Activated CD4-positive, alpha-beta memory T cell treated with anti-CD3 and anti-CD28 coated beads, Interleukin-2, amount 10 ng/mL, durations not matched to agents 7 days and 5 days (primary cell): ENCODE data around the gene MARF1. TPM values are rescaled to one million over a fixed set of nuclear protein-coding genes. Genes with fewer than 3 reads are reported as not detected.
"Not testable (repeated sequence)": the region's sequence is repeated elsewhere in the genome, so short reads cannot be mapped to it uniquely, and the experiment has no call there.

Experiments used
- CTCF ChIA-PET: fragments of 350-600 bp; sonication (Branson Sonifier 250); formaldehyde crosslinking; loops from one replicate; lab custom pipeline; 2021; ENCODE audit warnings: antibody characterized with exemption, inconsistent platforms; lab: Charles Lee
- POLR2A ChIA-PET: fragments of 350-600 bp; sonication (Branson Sonifier 250); formaldehyde crosslinking; loops from one replicate; lab custom pipeline; 2021; ENCODE audit warnings: antibody characterized with exemption; lab: Charles Lee
- DNase-seq: peaks from one replicate; pipeline ENCODE4 v3.0.0-alpha.2; 2020
- H3K27ac Mint-ChIP-seq: one replicate; pipeline ENCODE4 v1.8.0; 2021; ENCODE audit warnings: mild to moderate bottlenecking, mixed read lengths
- H3K27me3 Mint-ChIP-seq: one replicate; pipeline ENCODE4 v1.8.0; 2021; ENCODE audit warnings: mixed read lengths
- H3K36me3 Mint-ChIP-seq: one replicate; pipeline ENCODE4 v1.8.0; 2021; ENCODE audit warnings: low read depth, mixed read lengths
- H3K4me1 Mint-ChIP-seq: one replicate; pipeline ENCODE4 v1.8.0; 2021; ENCODE audit warnings: mixed read lengths
- H3K4me3 Mint-ChIP-seq: one replicate; pipeline ENCODE4 v1.8.0; 2021; ENCODE audit warnings: mild to moderate bottlenecking, mixed read lengths
- H3K9me3 Mint-ChIP-seq: one replicate; pipeline ENCODE4 v1.8.0; 2021; ENCODE audit warnings: mixed read lengths
- total RNA-seq, 2 experiments: library from RNA; stranded (reverse); gene quantifications; one replicate each; pipeline ENCODE4 v1.2.3, GENCODE V29; 2021

The MARF1 gene
- total RNA-seq, 2 experiments from 2014 or later = 85.4 to 85.5 TPM

GRCh38 chr16:15616475-15617165 is 26.3 kb downstream of the MARF1 start:
- no peaks in the 10 kb centered on the region for H3K4me1 Mint-ChIP-seq
- POLR2A ChIA-PET = no interaction called here

GRCh38 chr16:15616012-15616411 is 26.9 kb downstream of the MARF1 start:
- POLR2A ChIA-PET = no interaction called here
- CTCF ChIA-PET = interaction anchor here (1.3 kb wide), 1 partner anchor 88 kb away, joined by 3 read pairs; no protein-coding TSS in a partner anchor
- H3K27ac Mint-ChIP-seq = no peak overlapping the region

More at GRCh38 chr16:15616475-15617165, 26.3 kb downstream of the MARF1 start:
- no peak overlapping the region for H3K4me3 Mint-ChIP-seq
- DNase-seq = no peak
- CTCF ChIA-PET = interaction anchor here (1.3 kb wide), 1 partner anchor 87 kb away, joined by 3 read pairs; no protein-coding TSS in a partner anchor
- no peaks in the 10 kb centered on the region for H3K27me3 Mint-ChIP-seq
- H3K9me3 Mint-ChIP-seq = no peaks in the 10 kb centered on the region
- H3K27ac Mint-ChIP-seq = no peak overlapping the region
- peaks cover 77% of the 10 kb centered on the region for H3K36me3 Mint-ChIP-seq

GRCh38 chr16:15613676-15614075 is 29.3 kb downstream of the MARF1 start:
- peaks cover 75% of the 10 kb centered on the region for H3K36me3 Mint-ChIP-seq
- ChIA-PET CTCF (interaction anchor here (1.1 to 1.3 kb wide), 2 partner anchors 10 to 186 kb away, joined by 3 read pairs; no protein-coding TSS in a partner anchor), POLR2A (interaction anchor here (1.4 kb wide), 1 partner anchor 9 kb away, joined by 4 read pairs; no protein-coding TSS in a partner anchor)
- H3K27ac Mint-ChIP-seq = no peak overlapping the region
- no peaks in the 10 kb centered on the region for H3K27me3 Mint-ChIP-seq
- no peak for DNase-seq
- H3K4me1 Mint-ChIP-seq = peaks cover 7% of the 10 kb centered on the region
- H3K9me3 Mint-ChIP-seq = no peaks in the 10 kb centered on the region
- no peak overlapping the region for H3K4me3 Mint-ChIP-seq

More at GRCh38 chr16:15616012-15616411, 26.9 kb downstream of the MARF1 start:
- Mint-ChIP-seq H3K4me1 (no peaks in the 10 kb centered on the region), H3K36me3 (peaks cover 77% of the 10 kb centered on the region), H3K27me3 (no peaks in the 10 kb centered on the region), H3K4me3 (no peak overlapping the region), H3K9me3 (no peaks in the 10 kb centered on the region)
- no peak for DNase-seq

- POLR2A ChIA-PET = no interaction called here
- no peak overlapping the region for H3K4me3 Mint-ChIP-seq
These were observed 31.3 kb downstream of the MARF1 start for GRCh38 chr16:15611610-15612009.

GRCh38 chr16:15610369-15610871 is 32.5 kb downstream of the MARF1 start:
- peaks cover 76% of the 10 kb centered on the region for H3K36me3 Mint-ChIP-seq
- no peak overlapping the region for H3K4me3 Mint-ChIP-seq
- ChIA-PET POLR2A (interaction anchor here (0.7 kb wide), 1 partner anchor 32 kb away, joined by 3 read pairs; the partner anchor contains the start of gene MARF1), CTCF (no interaction called here)
- peaks cover 7% of the 10 kb centered on the region for H3K4me1 Mint-ChIP-seq
- no peak overlapping the region for H3K27ac Mint-ChIP-seq
- no peaks in the 10 kb centered on the region for H3K27me3 Mint-ChIP-seq
- H3K9me3 Mint-ChIP-seq = no peaks in the 10 kb centered on the region
- no peak for DNase-seq

More at GRCh38 chr16:15611610-15612009, 31.3 kb downstream of the MARF1 start:
- no peak for DNase-seq
- CTCF ChIA-PET = no interaction called here
- peaks cover 7% of the 10 kb centered on the region for H3K4me1 Mint-ChIP-seq
- H3K9me3 Mint-ChIP-seq = no peaks in the 10 kb centered on the region
- H3K27me3 Mint-ChIP-seq = no peaks in the 10 kb centered on the region
- H3K36me3 Mint-ChIP-seq = peaks cover 75% of the 10 kb centered on the region
- peak overlapping the region; percentile 8 for H3K27ac Mint-ChIP-seq

GRCh38 chr16:15609286-15609649 is 33.7 kb downstream of the MARF1 start:
- peaks cover 78% of the 10 kb centered on the region for H3K36me3 Mint-ChIP-seq
- H3K9me3 Mint-ChIP-seq = no peaks in the 10 kb centered on the region
- no peak for DNase-seq
- H3K4me3 Mint-ChIP-seq = no peak overlapping the region
- ChIA-PET POLR2A (interaction anchor here (1.1 kb wide), 1 partner anchor 8 kb away, joined by 3 read pairs; no protein-coding TSS in a partner anchor), CTCF (no interaction called here)
- no peaks in the 10 kb centered on the region for H3K27me3 Mint-ChIP-seq
- H3K27ac Mint-ChIP-seq = no peak overlapping the region
- peaks cover 7% of the 10 kb centered on the region for H3K4me1 Mint-ChIP-seq

GRCh38 chr16:15608398-15609285 is 34.3 kb downstream of the MARF1 start:
- H3K4me1 Mint-ChIP-seq = peaks cover 7% of the 10 kb centered on the region
- POLR2A ChIA-PET = interaction anchor here (1.1 to 3.1 kb wide), 2 partner anchors 8 to 34 kb away, joined by 3 to 11 read pairs; partner anchors contain the start of gene MARF1
- no peak overlapping the region for H3K27ac Mint-ChIP-seq
- CTCF ChIA-PET = no interaction called here
- no peak overlapping the region for H3K4me3 Mint-ChIP-seq
- H3K36me3 Mint-ChIP-seq = peaks cover 78% of the 10 kb centered on the region
- H3K9me3 Mint-ChIP-seq = no peaks in the 10 kb centered on the region
- no peaks in the 10 kb centered on the region for H3K27me3 Mint-ChIP-seq
- DNase-seq = no peak

GRCh38 chr16:15607700-15608396 is 35.1 kb downstream of the MARF1 start:
- Mint-ChIP-seq H3K27ac (no peak overlapping the region), H3K4me1 (peaks cover 7% of the 10 kb centered on the region), H3K4me3 (no peak overlapping the region), H3K36me3 (peaks cover 80% of the 10 kb centered on the region), H3K9me3 (no peaks in the 10 kb centered on the region), H3K27me3 (no peaks in the 10 kb centered on the region)
- no peak for DNase-seq
- ChIA-PET CTCF (no interaction called here), POLR2A (interaction anchor here (3.1 kb wide), 1 partner anchor 35 kb away, joined by 11 read pairs; the partner anchor contains the start of gene MARF1)

DNA sequence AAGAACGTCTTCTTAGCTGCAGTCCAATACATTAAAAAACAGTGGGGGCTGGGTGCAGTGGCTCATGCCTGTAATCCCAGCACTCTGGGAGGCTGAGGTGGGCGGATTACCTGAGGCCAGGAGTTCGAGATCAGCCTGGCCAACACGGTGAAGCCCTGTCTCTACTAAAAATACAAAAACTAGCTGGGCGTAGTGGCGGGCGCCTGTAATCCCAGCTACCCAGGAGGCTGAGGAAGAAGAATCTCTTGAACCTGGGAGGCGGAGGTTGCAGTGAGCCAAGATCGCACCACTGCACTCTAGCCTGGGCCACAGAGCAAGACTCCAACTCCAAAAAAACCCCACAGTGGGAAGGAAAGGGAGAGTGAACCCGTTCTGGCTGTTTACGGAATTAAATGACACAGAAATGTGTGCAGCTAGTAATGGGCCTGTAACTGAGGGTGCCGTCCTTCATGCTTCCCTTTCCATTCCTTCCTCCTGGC is 35.7 kb downstream of the MARF1 start:
- POLR2A ChIA-PET = interaction anchor here (3.1 kb wide), 1 partner anchor 36 kb away, joined by 11 read pairs; the partner anchor contains the start of gene MARF1
- Mint-ChIP-seq H3K27ac (peak overlapping the region; percentile 24), H3K36me3 (peaks cover 79% of the 10 kb centered on the region)
- CTCF ChIA-PET, H3K4me1 Mint-ChIP-seq, DNase-seq, H3K27me3 Mint-ChIP-seq, H3K9me3 Mint-ChIP-seq, H3K4me3 Mint-ChIP-seq: not testable (repeated sequence)

GRCh38 chr16:15606518-15607220 is 36.3 kb downstream of the MARF1 start:
- Mint-ChIP-seq H3K27ac (peak overlapping the region; percentile 24), H3K9me3 (no peaks in the 10 kb centered on the region), H3K4me3 (no peak overlapping the region), H3K27me3 (no peaks in the 10 kb centered on the region), H3K4me1 (peaks cover 7% of the 10 kb centered on the region), H3K36me3 (peaks cover 82% of the 10 kb centered on the region)
- ChIA-PET POLR2A (interaction anchor here (3.1 kb wide), 1 partner anchor 36 kb away, joined by 11 read pairs; the partner anchor contains the start of gene MARF1), CTCF (no interaction called here)
- no peak for DNase-seq

DNA sequence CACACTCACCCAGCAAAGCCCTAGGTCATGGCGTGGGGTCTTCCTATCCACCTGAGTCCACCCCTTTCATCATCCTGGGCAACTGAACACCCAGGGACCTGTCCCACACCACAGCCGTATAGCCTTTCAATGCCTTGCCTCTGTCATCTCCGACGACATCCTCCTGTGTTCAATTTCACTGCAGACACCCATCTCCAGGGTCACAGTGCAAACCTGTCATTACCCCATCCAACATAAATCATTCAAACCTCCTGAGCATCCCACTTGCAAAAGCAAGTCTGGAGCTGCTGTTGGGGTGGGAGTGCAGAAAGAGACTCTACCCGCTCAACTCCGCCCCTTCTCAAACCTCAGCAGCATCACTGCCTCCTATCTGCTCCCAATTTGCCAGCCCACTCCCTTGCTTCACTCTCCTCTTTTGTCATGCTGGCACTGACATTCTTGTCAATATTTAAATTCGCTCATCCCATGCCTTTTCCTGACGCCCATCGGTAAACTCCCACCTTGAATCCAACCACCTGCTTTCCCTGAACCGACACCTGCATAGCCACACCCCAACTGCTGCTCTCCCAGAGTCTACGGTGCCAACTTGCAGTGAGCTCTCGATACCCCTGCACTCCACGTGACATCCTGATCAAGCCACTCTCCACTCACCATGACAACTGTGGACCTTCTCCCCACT is 37.0 kb downstream of the MARF1 start:
- ChIA-PET POLR2A (interaction anchor here (1.0 to 3.1 kb wide), 2 partner anchors 9 to 37 kb away, joined by 4 to 11 read pairs; partner anchors contain the start of gene MARF1), CTCF (no interaction called here)
- no peak for DNase-seq
- Mint-ChIP-seq H3K27me3 (no peaks in the 10 kb centered on the region), H3K4me3 (no peak overlapping the region), H3K9me3 (no peaks in the 10 kb centered on the region), H3K36me3 (peaks cover 84% of the 10 kb centered on the region), H3K27ac (peak overlapping the region; percentile 13), H3K4me1 (peaks cover 7% of the 10 kb centered on the region)
